Stimulated activated naive CD8-positive, alpha-beta T cell treated with anti-CD3 and anti-CD28 coated beads, Interleukin-15, Interleukin-2, amounts not matched to agents 100 ng/mL and 50 ng/mL, for 24 hours (primary cell): Measurements from ENCODE around the gene MICAL3.

ENCODE experiments used
- H3K27ac Mint-ChIP-seq: one replicate; pipeline ENCODE4 v1.8.0; 2021; ENCODE audit warnings: mild to moderate bottlenecking, mixed read lengths
- H3K27me3 Mint-ChIP-seq: one replicate; pipeline ENCODE4 v1.8.0; 2021; ENCODE audit warnings: mixed read lengths
- H3K36me3 Mint-ChIP-seq: one replicate; pipeline ENCODE4 v1.8.0; 2021; ENCODE audit warnings: low read depth, mixed read lengths
- H3K4me1 Mint-ChIP-seq: one replicate; pipeline ENCODE4 v1.8.0; 2021; ENCODE audit warnings: low read depth, mixed read lengths
- H3K4me3 Mint-ChIP-seq: one replicate; pipeline ENCODE4 v1.8.0; 2021; ENCODE audit warnings: mild to moderate bottlenecking, mixed read lengths
- H3K9me3 Mint-ChIP-seq: one replicate; pipeline ENCODE4 v1.8.0; 2021; ENCODE audit warnings: mixed read lengths

The MICAL3 gene

GRCh38 chr22:17814084-17814483 lies 210.3 kb downstream of the MICAL3 start:
- Mint-ChIP-seq H3K9me3 (no peaks in the 10 kb centered on the region), H3K27ac (no peak overlapping the region), H3K27me3 (no peaks in the 10 kb centered on the region), H3K4me3 (no peak overlapping the region), H3K36me3 (peaks cover 20% of the 10 kb centered on the region), H3K4me1 (peaks cover 11% of the 10 kb centered on the region)

- Mint-ChIP-seq H3K36me3 (peaks cover 29% of the 10 kb centered on the region), H3K4me3 (no peak overlapping the region), H3K27me3 (no peaks in the 10 kb centered on the region)
These were observed 213.2 kb downstream of the MICAL3 start for GRCh38 chr22:17811119-17811518.

GRCh38 chr22:17810570-17811116 lies 213.7 kb downstream of the MICAL3 start:
- Mint-ChIP-seq H3K4me1 (peaks cover 11% of the 10 kb centered on the region), H3K9me3 (no peaks in the 10 kb centered on the region), H3K4me3 (no peak overlapping the region), H3K27me3 (no peaks in the 10 kb centered on the region), H3K36me3 (peaks cover 33% of the 10 kb centered on the region), H3K27ac (no peak overlapping the region)

More at GRCh38 chr22:17811119-17811518, 213.2 kb downstream of the MICAL3 start:
- no peaks in the 10 kb centered on the region for H3K9me3 Mint-ChIP-seq
- no peak overlapping the region for H3K27ac Mint-ChIP-seq
- peaks cover 11% of the 10 kb centered on the region for H3K4me1 Mint-ChIP-seq

- no peaks in the 10 kb centered on the region for H3K9me3 Mint-ChIP-seq
- peaks cover 33% of the 10 kb centered on the region for H3K36me3 Mint-ChIP-seq
- H3K27ac Mint-ChIP-seq, result no peak overlapping the region
- H3K4me3 Mint-ChIP-seq, result no peak overlapping the region
- H3K4me1 Mint-ChIP-seq, result no peaks in the 10 kb centered on the region
- no peaks in the 10 kb centered on the region for H3K27me3 Mint-ChIP-seq
These were observed 215.5 kb downstream of the MICAL3 start for GRCh38 chr22:17808693-17809403.

- Mint-ChIP-seq H3K9me3 (no peaks in the 10 kb centered on the region), H3K27me3 (no peaks in the 10 kb centered on the region), H3K4me1 (no peaks in the 10 kb centered on the region), H3K36me3 (peaks cover 36% of the 10 kb centered on the region), H3K4me3 (no peak overlapping the region), H3K27ac (no peak overlapping the region)
These were observed 216.6 kb downstream of the MICAL3 start for GRCh38 chr22:17807578-17808410.

- no peaks in the 10 kb centered on the region for H3K27me3 Mint-ChIP-seq
These were observed 217.3 kb downstream of the MICAL3 start for GRCh38 chr22:17807086-17807485.

GRCh38 chr22:17806437-17806836 lies 217.9 kb downstream of the MICAL3 start:
- Mint-ChIP-seq H3K27ac (no peak overlapping the region), H3K27me3 (no peaks in the 10 kb centered on the region), H3K9me3 (no peaks in the 10 kb centered on the region), H3K36me3 (peaks cover 32% of the 10 kb centered on the region), H3K4me1 (no peaks in the 10 kb centered on the region), H3K4me3 (no peak overlapping the region)

More at GRCh38 chr22:17807086-17807485, 217.3 kb downstream of the MICAL3 start:
- Mint-ChIP-seq H3K27ac (no peak overlapping the region), H3K9me3 (no peaks in the 10 kb centered on the region), H3K4me1 (no peaks in the 10 kb centered on the region), H3K36me3 (peaks cover 33% of the 10 kb centered on the region), H3K4me3 (no peak overlapping the region)

- no peak overlapping the region for H3K27ac Mint-ChIP-seq
- H3K4me3 Mint-ChIP-seq, result no peak overlapping the region
- peaks cover 22% of the 10 kb centered on the region for H3K36me3 Mint-ChIP-seq
- no peaks in the 10 kb centered on the region for H3K9me3 Mint-ChIP-seq
- H3K27me3 Mint-ChIP-seq, result no peaks in the 10 kb centered on the region
- peaks cover 11% of the 10 kb centered on the region for H3K4me1 Mint-ChIP-seq
These were observed 219.9 kb downstream of the MICAL3 start for GRCh38 chr22:17804331-17805080.

GRCh38 chr22:17803609-17804270 lies 220.6 kb downstream of the MICAL3 start:
- Mint-ChIP-seq H3K27me3 (no peaks in the 10 kb centered on the region), H3K9me3 (no peaks in the 10 kb centered on the region), H3K27ac (no peak overlapping the region)

GRCh38 chr22:17802822-17803221 lies 221.5 kb downstream of the MICAL3 start:
- Mint-ChIP-seq H3K27ac (no peak overlapping the region), H3K4me3 (no peak overlapping the region), H3K27me3 (no peaks in the 10 kb centered on the region), H3K36me3 (peaks cover 18% of the 10 kb centered on the region), H3K9me3 (no peaks in the 10 kb centered on the region), H3K4me1 (peaks cover 15% of the 10 kb centered on the region)

More at GRCh38 chr22:17803609-17804270, 220.6 kb downstream of the MICAL3 start:
- no peak overlapping the region for H3K4me3 Mint-ChIP-seq
- H3K4me1 Mint-ChIP-seq, result peaks cover 11% of the 10 kb centered on the region
- H3K36me3 Mint-ChIP-seq, result peaks cover 18% of the 10 kb centered on the region

GRCh38 chr22:17802411-17802810 lies 221.9 kb downstream of the MICAL3 start:
- no peak overlapping the region for H3K4me3 Mint-ChIP-seq
- H3K36me3 Mint-ChIP-seq, result peaks cover 18% of the 10 kb centered on the region

GRCh38 chr22:17797721-17798559 lies 226.4 kb downstream of the MICAL3 start:
- Mint-ChIP-seq H3K4me3 (no peak overlapping the region), H3K27me3 (no peaks in the 10 kb centered on the region), H3K27ac (peak overlapping the region; percentile 61), H3K9me3 (no peaks in the 10 kb centered on the region), H3K4me1 (peaks cover 20% of the 10 kb centered on the region), H3K36me3 (peaks cover 8% of the 10 kb centered on the region)

More at GRCh38 chr22:17802411-17802810, 221.9 kb downstream of the MICAL3 start:
- Mint-ChIP-seq H3K9me3 (no peaks in the 10 kb centered on the region), H3K27ac (no peak overlapping the region), H3K27me3 (no peaks in the 10 kb centered on the region), H3K4me1 (peaks cover 15% of the 10 kb centered on the region)

- Mint-ChIP-seq H3K4me1 (peaks cover 20% of the 10 kb centered on the region), H3K27me3 (no peaks in the 10 kb centered on the region), H3K36me3 (peaks cover 8% of the 10 kb centered on the region), H3K27ac (peak overlapping the region; percentile 49), H3K4me3 (no peak overlapping the region), H3K9me3 (no peaks in the 10 kb centered on the region)
These were observed 227.7 kb downstream of the MICAL3 start for GRCh38 chr22:17796695-17797094.
